GM23248 (cell line): ENCODE data around the gene KRT71. TPM values are rescaled to one million over a fixed set of nuclear protein-coding genes. Genes with fewer than 3 reads are reported as not detected.

ENCODE experiments used
- DNase-seq: peaks from one replicate; pipeline ENCODE4 v3.0.0-alpha.2; 2015
- H2AFZ ChIP-seq: fragments of 200-600 bp; sonication (generic); 2 replicates; pipeline ENCODE4 v1.6.1; 2016; ENCODE audit warnings: antibody characterized with exemption
- H3F3A ChIP-seq: fragments of 200-600 bp; sonication (generic); 2 replicates; pipeline ENCODE4 v1.6.1; 2016; ENCODE audit warnings: mild to moderate bottlenecking, antibody characterized with exemption, mixed run types; ENCODE audit not compliant: insufficient read depth
- H3K27ac ChIP-seq: fragments of 200-600 bp; sonication (generic); 2 replicates; pipeline ENCODE4 v1.5.1; 2016; ENCODE audit warnings: mild to moderate bottlenecking
- H3K27me3 ChIP-seq: fragments of 200-600 bp; sonication (generic); replicated peaks from 2 replicates; pipeline ENCODE4 v1.6.1; 2016; ENCODE audit warnings: mild to moderate bottlenecking; ENCODE audit not compliant: insufficient read depth
- H3K36me3 ChIP-seq: fragments of 200-600 bp; sonication (generic); 2 replicates; pipeline ENCODE4 v1.6.1; 2016; ENCODE audit warnings: low read depth, mild to moderate bottlenecking
- H3K4me1 ChIP-seq: fragments of 200-600 bp; sonication (generic); 2 replicates; pipeline ENCODE4 v1.6.1; 2016; ENCODE audit warnings: mild to moderate bottlenecking; ENCODE audit not compliant: insufficient read depth
- H3K4me2 ChIP-seq: fragments of 200-600 bp; sonication (generic); one replicate; pipeline ENCODE4 v1.6.1; 2016; ENCODE audit warnings: mild to moderate bottlenecking; ENCODE audit not compliant: unreplicated experiment
- H3K4me3 ChIP-seq: fragments of 200-600 bp; sonication (generic); 2 replicates; pipeline ENCODE4 v1.5.1; 2016; ENCODE audit warnings: mild to moderate bottlenecking
- H3K79me2 ChIP-seq: fragments of 200-600 bp; sonication (generic); 2 replicates; pipeline ENCODE4 v1.6.1; 2016; ENCODE audit warnings: mild to moderate bottlenecking; ENCODE audit not compliant: insufficient read depth
- H3K9ac ChIP-seq: fragments of 200-600 bp; sonication (generic); 2 replicates; pipeline ENCODE4 v1.6.1; 2016; ENCODE audit warnings: mild to moderate bottlenecking
- H3K9me2 ChIP-seq: fragments of 200-600 bp; sonication (generic); 2 replicates; pipeline ENCODE4 v1.6.1; 2016; ENCODE audit warnings: mixed run types, mild to moderate bottlenecking, moderate library complexity; ENCODE audit not compliant: insufficient read depth
- H3K9me3 ChIP-seq: fragments of 200-600 bp; sonication (generic); one replicate; pipeline ENCODE4 v1.6.1; 2017; ENCODE audit warnings: low read depth
- H4K20me1 ChIP-seq: fragments of 200-600 bp; sonication (generic); 2 replicates; pipeline ENCODE4 v1.6.0; 2016; ENCODE audit not compliant: insufficient read depth
- EZH2 ChIP-seq: fragments of 200-600 bp; sonication (generic); IDR thresholded peaks from 2 replicates; pipeline ENCODE4 v1.6.1; 2018; ENCODE audit warnings: antibody characterized with exemption, mild to moderate bottlenecking; ENCODE audit not compliant: insufficient read depth, poor library complexity, severe bottlenecking
- EZH2phosphoT487 ChIP-seq: fragments of 200-600 bp; sonication (generic); IDR thresholded peaks from 2 replicates; pipeline ENCODE4 v1.6.1; 2018; ENCODE audit warnings: antibody characterized with exemption, moderate library complexity, mild to moderate bottlenecking, low read depth; ENCODE audit not compliant: insufficient read depth
- WGBS, 2 experiments: methylation state at CpG; one replicate each; pipeline ENCODE4 v1.1.6; 2015 to 2017; ENCODE audit warnings: low lambda C conversion rate in 2 of 2, low coverage in 1 of 2; ENCODE audit errors: missing lambda C conversion rate in 2 of 2; 5-methylcytosine and 5-hydroxymethylcytosine counted together
- in situ Hi-C: fragments of 300-500 bp; cut with MboI; formaldehyde crosslinking; loops from 2 replicates; pipeline ENCODE4 v1.15.0; 2020
- polyA plus RNA-seq: library from polyadenylated mRNA; unstranded; fragments of >200 nt; fragmentation: Nextera tagmentation; extraction: Ambion mirVana; gene quantifications from 2 replicates; pipeline ENCODE4 v1.2.1, GENCODE V29; 2016
- total RNA-seq: library from RNA; depleted of rRNA; stranded (reverse); fragments of >200 nt; shearing (Covaris generic); gene quantifications from 2 replicates; pipeline ENCODE4 v1.2.3, GENCODE V29; 2014

Gene KRT71
- total and polyA plus RNA-seq, 2 experiments from 2014 or later, result not detected

GRCh38 chr12:52533686-52534470 lies 19.1 kb downstream of the KRT71 start:
- H3K79me2 ChIP-seq, result no peaks in the 10 kb centered on the region
- no peaks in the 10 kb centered on the region for H4K20me1 ChIP-seq
- H3K27ac ChIP-seq, result no peak overlapping the region
- in situ Hi-C loops, result no loop called here
- no peaks in the 10 kb centered on the region for H3K36me3 ChIP-seq
- H3K4me1 ChIP-seq, result no peaks in the 10 kb centered on the region
- no peak overlapping the region for H3K4me3 ChIP-seq
- H3K9me2 ChIP-seq, result no peaks in the 10 kb centered on the region
- no peak for DNase-seq
- no peak overlapping the region for H2AFZ ChIP-seq
- H3K27me3 ChIP-seq, result peaks cover 17% of the 10 kb centered on the region; the same call in 1 of the 2 replicates
- TF ChIP-seq EZH2, result no peak
- TF ChIP-seq EZH2phosphoT487, result no peak
- no peak overlapping the region for H3K9ac ChIP-seq
- WGBS, 2 experiments, result 43 to 45% methylated on average over 10 of the region's 10 CpGs
- no peak overlapping the region for H3K4me2 ChIP-seq
- H3F3A ChIP-seq, result no peaks in the 10 kb centered on the region
- no peaks in the 10 kb centered on the region for H3K9me3 ChIP-seq

- H3K79me2 ChIP-seq, result no peaks in the 10 kb centered on the region
- H3K9ac ChIP-seq, result no peak overlapping the region
- H3K9me2 ChIP-seq, result no peaks in the 10 kb centered on the region
- no peak overlapping the region for H3K27ac ChIP-seq
- WGBS, 2 experiments, result 46% methylated on average over 4 of the region's 4 CpGs
- no peaks in the 10 kb centered on the region for H3K9me3 ChIP-seq
- no peak overlapping the region for H2AFZ ChIP-seq
- no peaks in the 10 kb centered on the region for H4K20me1 ChIP-seq
- H3K27me3 ChIP-seq, result peaks cover 15% of the 10 kb centered on the region; the same call in 1 of the 2 replicates
- H3K36me3 ChIP-seq, result no peaks in the 10 kb centered on the region
- in situ Hi-C loops, result no loop called here
- no peak for DNase-seq
- TF ChIP-seq EZH2phosphoT487 (no peak), EZH2 (no peak)
- no peaks in the 10 kb centered on the region for H3F3A ChIP-seq
- H3K4me3 ChIP-seq, result no peak overlapping the region
- no peaks in the 10 kb centered on the region for H3K4me1 ChIP-seq
- H3K4me2 ChIP-seq, result no peak overlapping the region
Observed at GRCh38 chr12:52532636-52533035, 20.3 kb downstream of the KRT71 start.

- Histone ChIP-seq H3K9me2 (no peaks in the 10 kb centered on the region), H3K9ac (no peak overlapping the region), H4K20me1 (no peaks in the 10 kb centered on the region), H2AFZ (no peak overlapping the region), H3K4me1 (no peaks in the 10 kb centered on the region), H3K27me3 (0 out of 2 replicates have a peak, but pooled peaks cover 11% of the 10 kb centered on the region), H3K36me3 (no peaks in the 10 kb centered on the region), H3F3A (no peaks in the 10 kb centered on the region), H3K79me2 (no peaks in the 10 kb centered on the region), H3K4me3 (no peak overlapping the region), H3K9me3 (no peaks in the 10 kb centered on the region), H3K4me2 (no peak overlapping the region), H3K27ac (no peak overlapping the region)
- TF ChIP-seq EZH2, result no peak
- 70 to 77% methylated on average over 18 of the region's 18 CpGs for WGBS, 2 experiments
- no peak for DNase-seq
- in situ Hi-C loops, result no loop called here
Observed at GRCh38 chr12:52531566-52532300, 21.2 kb downstream of the KRT71 start.

GRCh38 chr12:52530905-52531304 lies 22.0 kb downstream of the KRT71 start:
- Histone ChIP-seq H3K9me3 (no peaks in the 10 kb centered on the region), H3K9me2 (no peaks in the 10 kb centered on the region), H2AFZ (no peak overlapping the region), H3K27ac (no peak overlapping the region), H3K4me3 (no peak overlapping the region), H3F3A (no peaks in the 10 kb centered on the region), H3K79me2 (no peaks in the 10 kb centered on the region), H3K27me3 (0 out of 2 replicates have a peak, but pooled peaks cover 11% of the 10 kb centered on the region), H3K36me3 (no peaks in the 10 kb centered on the region), H3K4me1 (no peaks in the 10 kb centered on the region), H4K20me1 (no peaks in the 10 kb centered on the region), H3K9ac (no peak overlapping the region), H3K4me2 (no peak overlapping the region)
- DNase-seq, result no peak
- TF ChIP-seq EZH2 (no peak), EZH2phosphoT487 (no peak)
- 47 to 63% methylated on average over 2 of the region's 2 CpGs for WGBS, 2 experiments
- in situ Hi-C loops, result no loop called here
